Endothelial cell of umbilical vein (primary cell): ENCODE data around the gene ITPKB.

Experiments used
- CTCF ChIP-seq, 2 donors: IDR thresholded peaks; 1 replicate in 1 of 2; 2 replicates in 1 of 2; pipeline ENCODE4 v1.5.1; 2011; ENCODE audit warnings: low read length in 2 of 2, mild to moderate bottlenecking in 2 of 2, moderate library complexity in 2 of 2, control low read depth in 1 of 2, inconsistent platforms in 1 of 2, low read depth in 1 of 2; ENCODE audit not compliant: insufficient read depth in 1 of 2; ENCODE audit errors: extremely low read depth in 1 of 2
- MYC ChIP-seq: IDR thresholded peaks from one replicate; pipeline ENCODE4 v1.6.1; 2011; ENCODE audit warnings: mild to moderate bottlenecking, low read depth, low read length
- POLR2A ChIP-seq: IDR thresholded peaks from 2 replicates; pipeline ENCODE4 v1.6.1; 2012; ENCODE audit warnings: low read depth, mild to moderate bottlenecking, control low read depth, low read length

DNA sequence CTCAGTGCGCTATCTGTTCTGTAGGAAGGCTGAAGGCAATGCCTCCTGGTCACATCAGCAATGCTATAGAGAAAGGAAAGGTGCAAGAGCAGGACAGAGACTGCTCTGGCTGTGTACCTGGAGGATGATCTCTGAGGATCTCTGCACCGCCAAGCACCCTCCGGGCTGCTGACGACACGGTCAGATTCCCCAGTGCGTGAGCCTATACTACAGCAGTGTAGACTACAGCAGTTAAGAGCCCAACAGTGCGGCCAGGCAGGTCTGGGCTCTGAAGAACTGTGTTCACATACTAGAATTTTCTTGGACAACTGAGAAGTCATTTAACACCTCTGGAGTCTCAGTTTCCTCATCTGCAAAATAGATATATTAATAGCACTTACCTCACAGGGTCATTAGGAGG, 39.9 kb downstream of the ITPKB start:
- TF ChIP-seq MYC (no peak), POLR2A (no peak), CTCF (IDR thresholded peaks at IDR 0.05; ENCODE audit: extremely low read depth in 1 of 2, insufficient read depth in 1 of 2, low read depth in 1 of 2, low read length in 2 of 2) (no peak)
